Measurements from ENCODE around the gene TENM4. TPM values are rescaled to one million over a fixed set of nuclear protein-coding genes. Genes with fewer than 3 reads are reported as not detected.

The TENM4 gene
- polyA plus RNA-seq, 1 of the 3 experiments (the other 2 are of a cell fraction) = 16.7 TPM

- CTCF ChIA-PET = no interaction called here
Observed at GRCh38 chr11:78696177-78696576, 744.7 kb downstream of the TENM4 start.

GRCh38 chr11:78694152-78694551 is 746.7 kb downstream of the TENM4 start:
- no peak overlapping the region for H3K27ac ChIP-seq (ENCODE audit: low read depth in 2 of 2, low read length in 1 of 2)
- peaks cover 0 to 6% of the 10 kb centered on the region in 2 experiments for H3K36me3 ChIP-seq (replicated peaks in 1 of 2; ENCODE audit: control insufficient read depth in 1 of 2, insufficient read depth in 2 of 2, low read length in 1 of 2)
- H3K4me2 ChIP-seq = no peak overlapping the region
- H3K4me3 ChIP-seq (ENCODE audit: low read depth in 2 of 2, low read length in 1 of 2) = no peak overlapping the region
- no peak for TF ChIP-seq FOXJ3 (CRISPR knock-in tag; IDR thresholded peaks at IDR 0.05)
- no peak for TF ChIP-seq RXRA (IDR thresholded peaks at IDR 0.05; ENCODE audit: borderline replicate concordance, low read depth)
- TF ChIP-seq PBX3 (IDR thresholded peaks at IDR 0.05) = no peak
- TF ChIP-seq FOXM1 (IDR thresholded peaks at IDR 0.05; ENCODE audit: low read depth) = no peak
- no peak for TF ChIP-seq SMC3 (IDR thresholded peaks at IDR 0.05; ENCODE audit: low read depth, low read length)
- H3K9me3 ChIP-seq = no peaks in the 10 kb centered on the region
- DNase-seq = no peak
- H4K20me1 ChIP-seq (ENCODE audit: insufficient read depth) = no peaks in the 10 kb centered on the region
- no peaks in the 10 kb centered on the region for H3K9me2 ChIP-seq
- H3K9ac ChIP-seq = no peak overlapping the region
- H3K4me1 ChIP-seq (ENCODE audit: control insufficient read depth in 1 of 2, insufficient read depth in 2 of 2, low read depth in 1 of 2, low read length in 1 of 2) = peaks cover 4 to 13% of the 10 kb centered on the region in 2 experiments; a peak in 2 of 4 replicates
- no peaks in the 10 kb centered on the region for H3K79me2 ChIP-seq (ENCODE audit: insufficient read depth)
- ChIA-PET CTCF (interaction anchor here (1.0 kb wide), 1 partner anchor 12 kb away, joined by 4 read pairs; no protein-coding TSS in a partner anchor), POLR2A (no interaction called here)
- 77% methylated on average over 4 of the region's 4 CpGs for WGBS (ENCODE audit: low lambda C conversion rate)
- H3K27me3 ChIP-seq (ENCODE audit: insufficient read depth) = no peaks in the 10 kb centered on the region
- H3F3A ChIP-seq (replicated peaks; ENCODE audit: insufficient read depth) = no peaks in the 10 kb centered on the region
- no peak overlapping the region for H2AFZ ChIP-seq (ENCODE audit: low read depth)

More at GRCh38 chr11:78696177-78696576, 744.7 kb downstream of the TENM4 start:
- POLR2A ChIA-PET = no interaction called here
- DNase-seq = no peak
- 78% methylated on average over 7 of the region's 7 CpGs for WGBS (ENCODE audit: low lambda C conversion rate)
- no peak overlapping the region for H3K9ac ChIP-seq
- H3K4me3 ChIP-seq (ENCODE audit: low read depth in 2 of 2, low read length in 1 of 2) = no peak overlapping the region
- H3K27me3 ChIP-seq (ENCODE audit: insufficient read depth) = no peaks in the 10 kb centered on the region
- no peaks in the 10 kb centered on the region for H3F3A ChIP-seq (replicated peaks; ENCODE audit: insufficient read depth)
- H3K79me2 ChIP-seq (ENCODE audit: insufficient read depth) = no peaks in the 10 kb centered on the region
- H3K9me3 ChIP-seq = no peaks in the 10 kb centered on the region
- H3K4me2 ChIP-seq = no peak overlapping the region
- no peaks in the 10 kb centered on the region for H4K20me1 ChIP-seq (ENCODE audit: insufficient read depth)
- no peak overlapping the region for H2AFZ ChIP-seq (ENCODE audit: low read depth)
- no peaks in the 10 kb centered on the region for H3K9me2 ChIP-seq
- H3K36me3 ChIP-seq (replicated peaks in 1 of 2; ENCODE audit: control insufficient read depth in 1 of 2, insufficient read depth in 2 of 2, low read length in 1 of 2) = peaks cover 13 to 19% of the 10 kb centered on the region in 2 experiments
- no peak for TF ChIP-seq TAF1 (IDR thresholded peaks at IDR 0.05; ENCODE audit: borderline replicate concordance, low read depth, low read length)
- TF ChIP-seq EZH2phosphoT487 (IDR thresholded peaks at IDR 0.05; ENCODE audit: borderline replicate concordance, low read depth) = no peak
- TF ChIP-seq EP300 (IDR thresholded peaks at IDR 0.05; ENCODE audit: borderline replicate concordance in 1 of 2, low read depth in 1 of 2, low read length in 1 of 2) = no peak
- no peak for TF ChIP-seq RAD21 (IDR thresholded peaks at IDR 0.05; ENCODE audit: low read length)
- no peak for TF ChIP-seq SIN3A (IDR thresholded peaks at IDR 0.05; ENCODE audit: borderline replicate concordance, low read depth, low read length)
- TF ChIP-seq MEF2A (IDR thresholded peaks at IDR 0.05; ENCODE audit: borderline replicate concordance, low read depth) = no peak
- TF ChIP-seq GATA2 (CRISPR knock-in tag; IDR thresholded peaks at IDR 0.05) = no peak
- H3K27ac ChIP-seq (ENCODE audit: low read depth in 2 of 2, low read length in 1 of 2) = no peak overlapping the region
- peaks cover 4 to 11% of the 10 kb centered on the region in 2 experiments; a peak in 1 of 4 replicates for H3K4me1 ChIP-seq (ENCODE audit: control insufficient read depth in 1 of 2, insufficient read depth in 2 of 2, low read depth in 1 of 2, low read length in 1 of 2)

Data from SK-N-SH (cell line).